Measurements from ENCODE around the gene CDYL. TPM values are rescaled to one million over a fixed set of nuclear protein-coding genes. Genes with fewer than 3 reads are reported as not detected.

CDYL gene
- total RNA-seq, 1 donor, result 48.4 TPM

DNA sequence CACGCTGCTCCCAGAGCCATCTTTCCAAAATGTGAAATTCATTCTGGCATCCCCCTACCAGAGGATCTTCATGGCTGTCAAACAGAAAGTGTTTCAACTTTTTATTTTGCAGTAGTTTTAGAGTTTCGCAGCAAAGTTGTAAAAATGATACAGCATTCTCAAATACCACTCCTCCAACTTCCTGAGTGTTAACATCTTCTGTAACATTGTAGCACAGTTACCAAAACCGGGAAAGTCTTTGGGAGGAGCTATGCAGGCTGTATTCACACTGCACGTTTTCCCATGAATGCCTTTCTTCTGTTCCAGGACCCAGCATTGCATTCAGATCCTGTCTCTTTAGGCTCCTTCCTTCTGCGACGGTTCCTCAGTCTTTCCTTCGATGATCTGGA is 30.1 kb downstream of the CDYL start:
- no peak for DNase-seq (ENCODE audit: low read depth)
- no peak overlapping the region for H3K4me3 ChIP-seq (ENCODE audit: low read depth, low read length)
- TF ChIP-seq CTCF (IDR thresholded peaks at IDR 0.05; ENCODE audit: insufficient read depth, low read length), result no peak

GRCh38 chr6:4806791-4807190 is 30.6 kb downstream of the CDYL start:
- H3K4me3 ChIP-seq (ENCODE audit: low read depth, low read length), result no peak overlapping the region
- no peak for DNase-seq (ENCODE audit: low read depth)
- no peak for TF ChIP-seq CTCF (IDR thresholded peaks at IDR 0.05; ENCODE audit: insufficient read depth, low read length)

GRCh38 chr6:4808396-4808795 is 32.2 kb downstream of the CDYL start:
- DNase-seq (ENCODE audit: low read depth), result no peak
- no peak for TF ChIP-seq CTCF (IDR thresholded peaks at IDR 0.05; ENCODE audit: insufficient read depth, low read length)
- no peak overlapping the region for H3K4me3 ChIP-seq (ENCODE audit: low read depth, low read length)

DNA sequence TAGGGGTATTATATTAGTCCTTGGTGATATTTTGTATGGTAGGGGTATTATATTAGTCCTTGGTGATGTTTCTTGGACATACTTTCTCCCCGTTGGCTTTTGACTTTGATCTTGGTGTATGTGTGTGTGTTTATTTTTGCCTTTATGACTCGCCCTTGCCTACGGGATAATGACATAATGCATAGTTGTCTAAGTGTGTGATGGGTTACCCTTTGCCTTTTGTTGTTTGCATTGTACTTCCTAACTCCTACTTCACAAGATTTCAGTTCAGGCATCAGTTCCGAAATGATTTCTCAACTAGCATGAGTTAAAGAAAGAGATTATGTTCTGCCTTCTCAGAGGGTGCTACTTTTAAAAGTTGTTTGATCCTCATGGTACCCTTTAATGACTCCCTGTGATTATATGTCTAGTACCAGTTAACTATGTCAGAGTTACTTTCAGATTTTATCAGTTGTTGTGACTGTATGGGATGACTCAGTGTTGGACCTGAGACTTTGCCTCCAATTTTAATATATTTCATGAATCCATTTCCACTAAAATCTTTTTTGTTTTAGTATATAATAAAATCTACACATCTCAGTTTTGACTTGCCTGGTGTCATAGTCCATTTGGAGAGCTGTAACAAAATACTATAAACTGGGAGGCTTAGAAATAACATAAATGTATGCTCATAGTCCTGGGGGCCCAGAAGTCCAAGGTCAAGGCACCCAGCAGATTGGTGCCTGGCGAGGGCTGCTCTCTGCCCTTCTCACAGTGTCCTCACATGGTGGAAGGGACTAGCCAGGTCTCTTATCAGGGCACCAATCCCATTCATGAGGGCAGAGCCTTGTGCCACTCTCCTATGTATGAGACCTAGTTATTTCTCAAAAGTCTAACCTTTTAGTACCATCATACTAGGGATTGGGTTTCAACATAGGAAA is 34.1 kb downstream of the CDYL start:
- TF ChIP-seq CTCF (IDR thresholded peaks at IDR 0.05; ENCODE audit: insufficient read depth, low read length), result no peak
- no peak overlapping the region for H3K4me3 ChIP-seq (ENCODE audit: low read depth, low read length)
- peak; percentile 68 for DNase-seq (ENCODE audit: low read depth)

DNA sequence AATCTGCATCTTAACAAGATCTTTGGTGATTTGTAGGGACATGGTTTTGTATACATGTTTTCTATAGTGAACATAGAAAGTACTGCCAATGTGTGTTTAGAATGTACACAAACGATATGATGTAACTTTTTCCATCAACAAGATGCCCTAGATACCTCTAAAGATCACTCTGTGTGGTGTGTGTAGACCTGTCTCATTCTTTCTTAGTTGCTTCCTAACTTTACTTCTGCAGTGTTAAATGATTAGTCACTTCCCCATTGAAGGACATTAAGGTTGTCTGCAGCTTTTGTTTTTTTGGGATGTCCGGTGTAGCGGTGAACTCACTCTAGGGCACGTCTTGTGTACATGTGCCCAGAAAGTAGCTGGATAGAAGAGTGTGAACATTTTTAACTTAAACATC is 35.9 kb downstream of the CDYL start:
- no peak for TF ChIP-seq CTCF (IDR thresholded peaks at IDR 0.05; ENCODE audit: insufficient read depth, low read length)
- H3K4me3 ChIP-seq (ENCODE audit: low read depth, low read length), result no peak overlapping the region
- DNase-seq (ENCODE audit: low read depth), result no peak

- no peak overlapping the region for H3K4me3 ChIP-seq (ENCODE audit: low read depth, low read length)
- no peak for DNase-seq (ENCODE audit: low read depth)
- no peak for TF ChIP-seq CTCF (IDR thresholded peaks at IDR 0.05; ENCODE audit: insufficient read depth, low read length)
Observed at GRCh38 chr6:4813055-4813454, 36.9 kb downstream of the CDYL start.

Data from fibroblast of the aortic adventitia (primary cell).